GF-D8 (cell line): ENCODE measurements around the gene RFWD3.
A peak's percentile ranks its signal among the peaks of the same experiment; 100 is the strongest.
"Not testable (repeated sequence)": the region's sequence is repeated elsewhere in the genome, so short reads cannot be mapped to it uniquely, and the experiment has no call there.

Experiments used
- DNase-seq: peaks from one replicate; lab custom pipeline; 2025; lab: John Stamatoyannopoulos, UW

RFWD3 gene, protein sequence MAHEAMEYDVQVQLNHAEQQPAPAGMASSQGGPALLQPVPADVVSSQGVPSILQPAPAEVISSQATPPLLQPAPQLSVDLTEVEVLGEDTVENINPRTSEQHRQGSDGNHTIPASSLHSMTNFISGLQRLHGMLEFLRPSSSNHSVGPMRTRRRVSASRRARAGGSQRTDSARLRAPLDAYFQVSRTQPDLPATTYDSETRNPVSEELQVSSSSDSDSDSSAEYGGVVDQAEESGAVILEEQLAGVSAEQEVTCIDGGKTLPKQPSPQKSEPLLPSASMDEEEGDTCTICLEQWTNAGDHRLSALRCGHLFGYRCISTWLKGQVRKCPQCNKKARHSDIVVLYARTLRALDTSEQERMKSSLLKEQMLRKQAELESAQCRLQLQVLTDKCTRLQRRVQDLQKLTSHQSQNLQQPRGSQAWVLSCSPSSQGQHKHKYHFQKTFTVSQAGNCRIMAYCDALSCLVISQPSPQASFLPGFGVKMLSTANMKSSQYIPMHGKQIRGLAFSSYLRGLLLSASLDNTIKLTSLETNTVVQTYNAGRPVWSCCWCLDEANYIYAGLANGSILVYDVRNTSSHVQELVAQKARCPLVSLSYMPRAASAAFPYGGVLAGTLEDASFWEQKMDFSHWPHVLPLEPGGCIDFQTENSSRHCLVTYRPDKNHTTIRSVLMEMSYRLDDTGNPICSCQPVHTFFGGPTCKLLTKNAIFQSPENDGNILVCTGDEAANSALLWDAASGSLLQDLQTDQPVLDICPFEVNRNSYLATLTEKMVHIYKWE

DNA sequence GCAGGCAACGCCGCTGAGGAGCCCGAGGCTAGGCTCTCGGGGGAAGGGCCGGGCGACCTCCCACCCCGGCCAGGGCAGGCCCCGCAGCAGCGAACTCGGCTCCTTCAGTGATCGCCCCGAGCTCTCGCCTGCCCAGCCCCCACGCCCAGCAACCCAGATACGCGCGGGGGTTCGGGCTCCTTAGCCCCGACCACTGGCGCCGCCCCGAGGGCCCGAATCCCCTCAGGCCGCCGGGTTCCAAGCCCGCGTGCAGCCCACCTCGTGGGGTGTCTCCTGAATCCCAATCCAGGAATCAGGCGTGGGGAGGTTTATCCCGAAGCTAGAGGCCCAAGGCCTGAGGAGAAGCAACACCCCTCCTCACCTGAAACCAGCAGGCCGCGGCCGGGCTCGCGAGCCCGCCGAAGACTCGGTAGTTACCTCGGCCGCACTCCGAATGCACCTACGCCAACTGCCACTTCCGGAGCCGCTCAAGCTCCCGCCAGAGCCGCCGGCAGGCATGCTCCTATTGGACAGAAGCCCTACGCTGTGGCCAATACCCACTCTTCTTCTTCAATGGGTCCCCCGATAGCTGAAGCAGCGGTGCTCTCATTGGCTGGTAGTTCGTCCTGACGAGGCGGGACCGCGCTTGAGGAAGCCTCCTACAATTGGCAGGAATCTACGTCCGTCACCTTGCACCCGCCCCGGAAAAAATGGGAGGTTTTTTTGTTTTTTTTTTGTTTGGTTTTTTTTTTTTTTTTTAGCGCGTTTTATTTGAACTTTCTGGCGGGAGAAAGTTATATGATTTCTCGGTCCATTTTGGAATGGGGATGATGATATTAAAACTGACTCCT, at the start of gene RFWD3:
Gene RFWD3 (minus strand): TSS at position 453 of the 830 bp plus-strand sequence. CDS start 5,428 bp downstream, outside the sequence.
- peak; percentile 97 for DNase-seq

DNA sequence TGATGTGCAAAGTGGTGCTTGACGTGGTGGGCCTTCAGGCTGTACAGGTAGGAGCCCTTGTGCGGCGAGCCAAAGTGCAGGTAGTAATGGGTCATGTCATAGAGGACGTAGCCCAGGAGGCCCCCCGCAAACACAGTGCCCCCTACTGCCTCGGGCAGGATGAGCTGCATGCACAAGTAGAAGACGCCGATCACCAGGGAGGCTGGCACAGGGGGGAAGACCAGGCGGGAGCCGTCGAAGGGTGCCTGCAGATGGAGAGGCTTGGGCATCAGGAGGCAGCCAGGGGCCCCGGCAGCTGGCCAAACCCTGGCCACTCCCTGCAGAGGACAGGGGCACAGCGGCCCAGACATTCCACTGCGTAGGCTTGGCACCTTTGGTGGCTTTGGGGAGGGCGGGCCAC, 49.7 kb upstream of the RFWD3 start:
- no peak for DNase-seq

DNA sequence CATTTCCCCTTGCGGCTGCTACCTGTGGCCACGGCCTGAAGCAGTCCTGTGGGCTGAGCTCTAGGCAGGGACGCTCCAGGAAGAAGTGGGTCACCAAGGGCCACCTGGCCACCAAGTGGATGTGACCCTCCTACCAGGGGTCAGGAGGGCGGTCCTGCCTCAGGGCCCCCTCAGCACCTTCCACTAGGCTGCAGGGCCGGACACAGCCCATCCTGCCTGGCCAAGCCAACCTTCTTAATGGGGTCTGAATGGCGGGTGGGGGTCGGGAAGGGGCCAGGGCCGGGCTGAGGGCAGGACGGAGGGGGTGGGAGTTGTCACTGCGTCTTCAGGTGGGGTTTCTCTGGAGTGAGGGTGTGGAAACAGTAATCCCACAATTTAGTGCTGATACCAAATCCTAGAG, 47.2 kb upstream of the RFWD3 start:
- DNase-seq, result no peak

DNA sequence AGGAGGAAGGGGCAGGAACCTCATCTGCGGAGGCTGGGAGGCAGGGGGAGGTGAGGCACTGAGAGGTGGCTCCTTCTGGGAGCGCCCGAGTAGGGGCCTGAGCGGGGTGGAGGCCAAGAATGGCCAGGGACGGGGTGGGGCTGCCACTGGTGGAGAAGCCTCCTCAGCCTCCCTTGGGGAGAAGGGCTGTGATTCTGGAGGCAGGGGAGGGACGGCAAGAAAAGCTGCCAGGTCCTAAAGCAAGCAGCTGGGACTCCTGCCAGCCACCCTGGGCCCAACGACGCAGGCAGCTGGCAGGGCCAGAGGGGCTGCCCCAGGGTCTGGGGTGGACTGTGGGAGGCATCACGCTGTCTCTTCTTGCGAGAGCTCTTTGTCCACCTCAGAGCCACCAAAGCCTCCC, 46.6 kb upstream of the RFWD3 start:
- DNase-seq, result no peak

DNA sequence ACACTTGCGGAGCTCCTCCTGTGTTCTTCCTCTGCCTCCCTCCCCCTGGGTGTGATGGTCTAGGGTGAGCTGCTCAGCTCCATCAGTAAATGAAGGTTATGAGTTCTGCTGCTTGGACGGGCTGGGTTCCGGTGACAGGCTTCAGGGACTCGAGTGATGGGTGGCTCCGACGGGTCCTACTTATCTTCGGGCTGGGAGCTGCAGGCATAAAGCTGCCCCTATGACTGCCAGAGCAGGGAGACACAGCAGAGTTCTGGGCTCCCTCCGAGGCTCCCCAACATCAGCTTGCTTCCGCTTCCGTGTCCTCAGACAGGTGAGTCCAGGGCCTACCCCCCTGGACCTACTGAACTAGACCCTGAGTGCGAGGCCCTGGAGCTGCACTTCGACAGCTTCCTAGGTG, 45.3 kb upstream of the RFWD3 start:
- no peak for DNase-seq

DNA sequence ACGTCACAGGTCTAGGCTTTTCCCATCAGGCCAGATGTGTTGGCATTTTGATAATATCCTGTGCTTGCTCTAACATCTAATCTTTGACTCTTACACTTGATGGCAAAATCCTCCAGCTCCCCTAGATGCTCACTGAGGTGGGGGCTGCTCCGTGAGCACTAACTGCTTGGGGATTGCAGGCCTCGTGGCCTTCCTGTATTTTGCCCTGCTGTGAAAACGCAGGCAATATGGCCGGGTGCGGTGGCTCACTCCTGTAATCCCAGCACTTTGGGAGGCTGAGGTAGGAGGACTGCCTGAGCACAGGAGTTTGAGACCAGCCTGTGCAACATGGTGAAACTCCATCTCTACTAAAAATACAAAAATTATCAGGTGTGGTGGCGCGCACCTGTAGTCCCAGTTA, 43.7 kb upstream of the RFWD3 start:
- no peak for DNase-seq

DNA sequence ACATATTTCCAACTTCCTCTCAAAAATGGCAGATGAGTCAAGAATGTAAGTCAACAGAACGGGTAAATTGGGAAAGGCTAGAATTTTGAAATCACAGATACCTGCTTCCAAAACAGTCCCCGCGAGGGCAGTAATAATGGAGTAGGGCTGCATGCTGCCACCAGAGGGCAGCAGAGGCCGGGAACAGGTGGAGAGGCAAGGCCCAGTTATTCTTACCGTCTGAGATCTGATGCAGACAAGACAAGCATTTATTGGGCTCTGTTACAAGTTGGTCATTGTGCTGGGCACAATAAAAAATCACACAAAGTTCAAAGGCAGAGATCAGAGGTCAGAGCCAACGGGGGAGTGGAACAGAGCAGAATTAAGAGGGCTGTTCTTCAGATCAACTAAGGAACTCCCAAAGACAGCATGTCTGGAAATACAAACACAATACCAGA, 42.8 kb upstream of the RFWD3 start:
- DNase-seq, result peak; percentile 31

DNA sequence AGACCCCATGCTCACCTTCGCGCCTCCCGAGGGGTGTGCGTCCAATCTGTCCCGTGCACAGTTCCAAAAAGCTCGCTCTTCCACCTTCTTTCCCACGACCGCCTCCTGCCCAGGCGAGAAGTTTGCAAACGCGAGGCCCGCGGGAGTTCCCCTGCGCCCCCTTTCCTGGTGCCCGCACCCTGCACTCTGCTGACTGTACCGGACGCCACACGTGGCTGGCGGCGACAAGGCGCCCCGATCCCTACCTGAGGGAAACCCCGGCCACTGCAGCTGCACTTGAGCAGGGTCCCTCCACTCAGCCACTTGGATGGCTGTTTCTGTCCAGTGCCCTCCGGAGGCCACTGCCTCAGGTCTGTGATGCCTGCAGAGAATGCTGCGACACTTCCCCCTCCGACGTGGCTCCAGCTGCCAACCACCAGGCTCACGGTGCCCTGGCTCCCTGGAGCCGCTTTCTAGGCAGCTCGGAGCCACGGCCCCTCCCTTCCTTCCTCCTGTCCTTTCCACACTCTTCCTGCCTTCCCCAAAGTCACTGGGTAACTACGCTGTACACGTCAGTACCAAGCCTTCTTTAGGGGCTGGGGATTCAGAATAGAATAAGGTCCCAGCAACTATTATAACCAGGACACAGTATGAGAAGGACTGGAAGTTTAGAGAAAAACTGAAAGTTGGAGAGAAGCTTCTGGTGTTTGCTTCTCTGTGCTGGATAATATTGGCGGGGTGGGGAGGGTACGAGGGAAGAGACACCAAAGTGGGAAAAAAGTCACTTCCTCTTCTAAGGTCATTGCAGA, 34.0 kb upstream of the RFWD3 start, which contains the start of gene MLKL:
Gene MLKL (minus strand): TSS at position 425 of the 788 bp plus-strand sequence. CDS start 5,105 bp downstream, outside the sequence.
- peak; percentile 92 for DNase-seq

DNA sequence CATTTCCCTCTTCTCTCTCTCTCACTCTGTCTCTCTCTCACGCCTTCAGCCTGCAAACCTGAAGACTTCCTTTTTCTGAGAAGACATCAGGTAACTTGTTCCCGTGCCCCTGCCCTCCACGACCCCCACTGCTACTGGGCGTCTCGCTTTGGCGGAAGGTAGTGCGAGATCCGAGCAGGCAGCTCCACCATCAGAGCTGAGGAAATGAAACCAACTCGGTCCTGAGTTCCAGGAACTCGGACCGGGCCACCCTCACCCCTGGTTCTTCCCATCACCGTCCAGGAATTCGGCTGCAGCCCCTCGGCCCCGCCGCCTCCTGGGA, 33.4 kb upstream of the RFWD3 start:
- DNase-seq, result no peak

DNA sequence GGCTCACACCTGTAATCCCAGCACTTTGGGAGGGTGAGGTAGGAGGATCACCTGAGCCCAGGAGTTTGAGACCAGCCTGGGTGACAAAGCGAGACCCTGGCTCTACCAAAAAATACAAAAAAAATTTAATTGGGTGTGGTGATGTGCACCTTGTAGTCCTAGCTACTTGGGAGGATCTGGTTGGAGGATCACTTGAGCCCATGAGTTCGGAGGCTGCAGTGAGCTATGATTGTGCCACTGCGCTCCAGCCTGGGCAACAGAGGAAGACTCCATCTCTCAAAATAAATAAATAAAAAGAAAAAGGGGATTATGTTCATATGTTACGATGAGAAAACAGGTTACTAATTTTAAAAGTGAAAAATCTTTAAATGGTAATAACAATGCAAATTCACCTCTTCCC, 33.0 kb upstream of the RFWD3 start:
- no peak for DNase-seq

DNA sequence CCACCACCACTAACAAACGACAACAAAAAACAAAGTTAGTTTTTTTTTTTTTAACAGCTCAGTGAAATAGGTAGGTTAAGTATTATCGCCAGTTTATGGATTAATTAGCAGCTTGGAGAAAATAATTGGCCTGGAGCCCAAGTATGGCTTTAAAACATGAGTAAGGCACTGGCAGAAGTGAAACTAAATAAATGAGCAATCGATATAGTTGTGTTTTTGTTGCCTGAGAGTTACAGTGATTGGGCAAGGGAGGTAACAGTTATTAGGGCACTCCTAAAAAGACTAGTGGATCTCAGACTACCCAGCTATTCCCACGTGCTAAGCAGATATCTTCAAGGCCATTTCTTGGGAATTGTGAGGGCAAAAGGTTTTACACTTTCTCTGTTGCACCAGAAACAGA, 31.5 kb upstream of the RFWD3 start:
- no peak for DNase-seq

DNA sequence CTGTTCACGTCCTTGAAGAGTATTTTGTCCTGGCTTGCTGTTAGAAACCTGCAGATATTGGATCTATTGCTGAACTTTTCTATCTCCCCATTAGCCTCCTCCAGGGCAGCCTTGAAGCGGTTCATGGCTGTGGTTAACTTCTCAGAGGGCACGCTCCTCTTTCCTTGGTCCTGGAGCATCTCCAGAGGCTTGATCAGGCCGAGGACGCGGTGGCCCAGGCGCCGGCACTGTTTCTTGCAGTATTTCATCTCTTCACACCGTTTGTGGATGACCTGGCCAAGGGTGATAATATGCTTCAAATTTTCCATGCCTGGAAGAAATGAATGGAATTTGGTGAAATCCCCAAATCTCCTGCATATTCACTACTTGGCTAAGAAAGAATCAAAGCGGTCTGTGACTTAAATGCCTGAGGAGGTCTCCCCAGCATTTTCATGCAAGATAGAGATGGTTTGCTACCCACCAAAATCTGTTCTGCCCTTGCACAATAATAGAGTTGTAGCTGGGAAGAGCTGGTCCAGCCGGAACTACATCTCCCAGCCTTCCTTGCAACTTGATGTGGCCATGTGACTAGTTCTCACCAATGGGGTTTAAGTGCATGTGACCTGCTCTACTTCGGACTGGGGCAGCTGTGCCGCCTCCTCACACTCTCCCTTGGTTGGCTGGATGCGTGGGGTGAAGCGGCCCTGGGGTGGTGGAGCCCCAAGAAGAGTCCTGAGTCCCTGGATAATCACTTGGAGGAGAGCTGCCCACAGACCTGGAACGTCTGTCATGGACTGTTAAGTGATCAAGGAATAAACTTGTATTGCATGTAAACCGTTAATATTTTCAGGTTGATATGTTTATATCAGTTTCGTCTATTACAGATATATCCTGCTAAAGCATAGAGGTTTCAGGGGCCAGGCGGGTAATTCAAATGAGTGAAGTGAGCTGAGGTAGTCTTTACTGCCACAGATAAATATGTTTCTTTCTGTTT, 29.1 kb upstream of the RFWD3 start:
- no peak for DNase-seq

DNA sequence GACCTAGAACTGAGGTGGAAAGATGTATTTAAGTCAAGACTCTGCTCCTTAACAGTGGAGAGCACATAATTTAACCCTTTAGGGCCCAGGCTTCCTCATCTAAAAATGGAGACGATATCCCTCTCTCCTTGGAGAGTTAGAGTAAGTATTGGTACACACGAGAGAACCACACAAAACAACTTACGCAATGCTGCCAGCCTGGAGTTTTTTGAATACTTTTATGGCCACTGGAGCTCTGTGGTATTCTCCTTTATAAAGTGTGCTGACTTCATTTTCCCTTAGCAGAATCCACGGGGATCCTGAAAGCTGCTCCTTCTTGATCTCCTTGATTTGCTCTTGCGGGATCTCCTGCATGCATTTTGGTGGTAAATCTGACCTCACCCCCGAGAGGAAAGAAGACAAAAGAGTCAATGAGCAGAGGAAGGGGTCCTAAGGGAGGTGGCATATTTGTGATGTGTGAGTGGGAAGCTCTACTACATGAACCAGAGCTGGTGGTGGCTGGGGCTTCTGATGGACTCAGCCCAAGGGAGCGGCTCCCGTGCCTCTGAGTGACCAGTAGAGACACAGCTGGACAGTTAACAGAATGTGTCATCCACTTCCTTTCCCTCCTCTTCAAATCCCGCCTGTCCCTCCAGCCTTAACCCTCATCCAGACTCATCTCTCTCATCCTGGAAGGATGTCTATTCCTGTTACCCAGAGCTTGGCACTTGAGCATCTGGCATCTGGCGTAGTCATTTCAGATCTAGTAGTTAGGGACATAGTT, 24.6 kb upstream of the RFWD3 start:
- DNase-seq, result no peak

DNA sequence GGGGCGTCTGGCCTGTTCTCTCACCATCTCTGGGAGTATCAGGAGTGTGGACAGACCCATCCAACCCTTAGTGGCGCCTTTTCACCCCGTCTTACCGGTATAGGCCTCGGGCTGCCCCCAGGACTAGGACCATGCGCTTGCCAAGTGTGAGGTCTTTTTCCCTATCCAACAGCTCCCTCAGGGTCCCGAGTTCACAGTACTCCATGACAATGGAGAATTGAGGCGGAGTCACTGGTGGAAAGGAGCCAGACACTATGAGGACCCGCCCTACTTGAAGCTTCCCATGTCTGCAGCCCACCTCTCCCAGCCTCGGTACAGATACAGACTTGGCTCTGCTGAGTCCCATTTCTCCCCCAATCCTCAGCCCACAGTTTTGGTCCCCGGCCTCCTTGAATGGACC, 15.9 kb upstream of the RFWD3 start:
- DNase-seq, result no peak

DNA sequence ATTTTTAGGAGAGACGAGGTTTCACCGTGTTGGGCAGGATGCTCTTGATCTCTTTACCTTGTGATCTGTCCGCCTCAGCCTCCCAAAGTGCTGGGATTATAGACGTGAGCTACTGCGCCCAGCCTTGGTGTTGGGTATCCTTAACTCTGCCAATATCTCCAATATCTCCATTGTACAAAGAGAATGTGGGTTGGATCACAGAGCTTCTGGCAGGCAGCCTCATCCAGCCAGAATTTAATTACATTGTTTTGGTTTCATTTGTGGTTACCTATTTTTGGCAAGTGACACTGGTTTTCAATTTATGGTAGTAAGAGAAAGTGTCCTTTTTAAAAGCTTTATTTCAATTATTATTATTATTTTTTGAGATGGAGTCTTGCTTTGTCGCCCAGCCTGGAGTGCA, 14.0 kb upstream of the RFWD3 start:
- no peak for DNase-seq

DNA sequence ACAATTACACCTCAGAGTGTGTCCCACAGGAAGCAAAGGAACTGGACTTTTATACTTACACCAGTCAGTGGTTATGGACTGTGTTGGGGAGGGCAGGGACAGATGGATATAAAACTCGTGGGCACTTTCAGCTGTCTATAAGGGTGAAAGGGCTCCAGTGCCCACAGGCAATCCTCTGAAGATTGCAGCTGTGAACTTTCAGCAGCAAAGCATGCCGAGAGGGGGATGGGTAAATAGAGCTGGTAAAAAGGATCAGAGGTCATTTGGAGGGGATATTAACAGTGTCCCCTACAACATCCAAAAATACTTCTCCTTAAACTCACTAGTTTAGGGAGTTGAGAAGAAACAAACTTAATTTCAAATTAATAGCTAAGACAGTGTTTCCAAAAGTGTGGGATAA, 13.3 kb upstream of the RFWD3 start:
- no peak for DNase-seq

DNA sequence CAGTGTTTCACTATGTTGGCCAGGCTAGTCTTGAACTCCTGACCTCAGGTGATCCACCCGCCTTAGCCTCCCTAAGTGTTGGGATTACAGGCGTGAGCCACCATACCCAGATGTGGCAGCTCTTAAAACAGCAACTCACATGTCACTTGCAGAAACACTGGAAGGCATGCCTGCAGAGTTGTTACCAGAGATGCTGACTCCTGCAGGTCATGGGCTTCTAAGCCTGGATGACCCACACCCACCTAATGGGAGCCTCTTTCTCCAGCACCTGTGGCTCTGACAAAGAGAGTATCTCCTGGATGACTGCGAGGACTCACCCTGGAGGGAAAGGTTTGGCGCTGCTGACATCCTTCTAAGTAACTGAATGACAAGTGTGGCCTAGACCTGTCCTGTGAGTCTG, 11.2 kb upstream of the RFWD3 start:
- no peak for DNase-seq

DNA sequence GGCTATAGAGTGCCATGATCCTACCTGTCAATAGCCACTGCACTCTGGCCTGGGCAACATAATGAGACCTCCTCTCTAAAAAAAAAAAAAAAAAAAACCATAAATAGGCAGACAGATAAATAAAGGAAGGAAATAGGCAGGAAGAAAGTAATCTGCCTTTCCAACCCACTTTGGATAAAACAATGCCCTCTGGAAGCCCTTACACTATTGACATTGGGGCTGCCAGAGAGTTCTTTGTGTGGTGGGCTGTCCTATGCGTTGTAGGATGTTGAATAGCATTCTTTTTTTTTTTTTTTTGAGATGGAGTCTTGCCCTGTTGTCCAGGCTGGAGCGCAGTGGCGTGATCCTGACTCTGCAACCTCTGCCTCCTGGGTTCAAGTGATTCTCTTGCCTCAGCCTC, 7.2 kb upstream of the RFWD3 start:
- no peak for DNase-seq

DNA sequence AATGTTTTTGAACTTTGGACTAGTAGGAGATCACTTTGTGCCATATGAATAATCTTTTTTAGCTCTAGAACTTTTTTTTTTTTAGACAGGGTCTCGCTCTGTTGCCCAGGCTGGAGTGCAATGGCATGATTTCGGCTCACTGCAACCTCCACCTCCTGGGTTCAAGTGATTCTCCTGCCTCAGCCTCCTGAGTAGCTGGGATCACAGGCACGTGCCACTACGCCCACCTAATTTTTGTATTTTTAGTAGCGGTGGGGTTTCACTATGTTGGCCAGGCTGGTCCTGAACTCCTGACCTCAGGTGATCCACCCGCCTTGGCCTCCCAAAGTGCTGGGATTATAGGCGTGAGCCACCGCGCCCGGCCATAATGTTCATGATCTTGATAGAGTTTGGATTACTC, 2.2 kb upstream of the RFWD3 start:
- DNase-seq, result not testable (repeated sequence)

DNA sequence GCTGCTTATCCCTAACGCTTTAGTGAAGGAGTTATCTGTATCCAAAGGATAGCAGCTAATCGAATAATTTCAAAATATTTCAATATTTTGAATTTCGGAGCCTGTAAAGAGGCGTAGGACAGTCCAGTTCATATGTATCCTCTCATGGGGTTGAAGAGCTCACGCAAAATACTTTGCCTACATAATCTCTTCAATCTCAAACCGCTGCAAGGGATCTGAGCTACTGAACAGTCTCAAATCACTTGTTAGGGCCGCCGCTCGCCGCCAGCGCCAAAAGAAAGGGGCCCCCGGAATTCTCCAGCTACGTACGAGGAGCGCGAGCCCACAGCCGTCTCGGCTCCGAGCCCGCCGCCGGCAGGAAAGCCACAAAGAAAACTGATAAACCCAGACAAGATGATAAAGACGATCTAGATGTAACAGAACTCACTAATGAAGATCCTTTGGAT, 601 bp upstream of the RFWD3 start:
- no peak for DNase-seq
